ENCODE data around the gene PSD4. TPM values are rescaled to one million over a fixed set of nuclear protein-coding genes. Genes with fewer than 3 reads are reported as not detected.
A peak's percentile ranks its signal among the peaks of the same experiment; 100 is the strongest.

Gene PSD4
- total RNA-seq, 1 experiment from 2014 or later: 0.60 TPM

DNA sequence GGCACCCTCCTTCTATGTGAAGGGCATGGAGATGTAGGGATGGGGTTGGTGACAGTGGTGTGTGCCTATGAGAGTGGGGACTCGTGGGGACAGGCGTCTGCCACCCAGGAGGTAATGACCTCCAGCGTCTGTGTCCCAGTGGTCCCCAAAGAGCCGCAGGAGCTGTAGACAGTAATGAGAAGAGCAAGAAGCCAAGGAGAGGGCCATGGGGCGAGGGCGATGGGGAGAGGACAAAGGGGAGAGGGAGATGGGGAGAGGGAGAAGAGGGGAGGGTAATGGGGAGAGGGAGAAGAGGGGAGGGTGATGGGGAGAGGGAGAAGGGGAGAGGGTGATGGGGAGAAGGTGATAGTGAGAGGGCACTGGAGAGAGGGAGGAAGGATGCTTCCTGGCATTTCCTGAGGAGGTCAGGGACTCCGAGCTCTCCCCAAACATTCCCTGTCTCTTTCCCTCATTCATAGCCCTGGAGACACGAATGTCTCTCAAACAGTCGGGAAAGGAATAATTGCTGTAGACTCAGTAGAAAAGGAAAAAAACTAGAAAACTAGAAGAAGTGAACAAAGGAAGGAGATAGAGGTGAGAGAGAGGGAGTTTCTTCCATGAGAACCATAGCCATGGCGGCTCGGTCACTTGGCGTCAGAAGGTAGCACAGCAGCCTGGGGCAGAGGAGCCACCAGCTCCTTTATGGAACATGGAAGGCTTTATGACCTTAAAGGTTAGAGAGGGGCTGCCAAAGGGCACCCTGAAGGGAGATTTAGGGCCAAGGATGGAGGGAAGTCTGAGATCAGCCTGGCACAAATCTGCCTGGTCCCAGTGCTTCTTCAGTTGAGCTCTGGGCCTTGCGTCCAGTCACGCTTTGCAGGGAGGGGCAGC, 39.5 kb downstream of the PSD4 start:
- Histone ChIP-seq H3K27ac (ENCODE audit: low read depth, low read length, poor library complexity, severe bottlenecking) (peak overlapping the region; percentile 45), H3K36me3 (ENCODE audit: insufficient read depth, low read length, poor library complexity, severe bottlenecking) (no peaks in the 10 kb centered on the region), H3K4me3 (ENCODE audit: low read depth, low read length, poor library complexity, severe bottlenecking) (no peak overlapping the region), H3K27me3 (replicated peaks; ENCODE audit: insufficient read depth, low read depth, low read length, poor library complexity) (no peaks in the 10 kb centered on the region), H3K9me3 (ENCODE audit: low read depth, low read length, poor library complexity, severe bottlenecking) (no peaks in the 10 kb centered on the region), H3K4me1 (ENCODE audit: insufficient read depth, low read length, poor library complexity, severe bottlenecking) (peaks cover 49% of the 10 kb centered on the region)
- intact Hi-C loops (cut with micrococcal nuclease; ENCODE audit: unreplicated experiment): no loop called here
- POLR2A ChIA-PET (ENCODE audit: low non-redundant PET): no interaction called here
- CTCF ChIA-PET: no interaction called here
- DNase-seq (ENCODE audit: low spot score): no peak
- no TSS peak for BruUV-seq (replicated peaks)
- TF ChIP-seq EZH2 (IDR thresholded peaks at IDR 0.05; ENCODE audit: borderline replicate concordance, low read depth, low read length, poor library complexity, severe bottlenecking): no peak
- no peak for TF ChIP-seq CTCF (conservative IDR thresholded peaks at IDR 0.05; ENCODE audit: low read depth, low read length)

- no TSS peak for BruUV-seq (replicated peaks)
- intact Hi-C loops (cut with micrococcal nuclease; ENCODE audit: unreplicated experiment): no loop called here
- POLR2A ChIA-PET (ENCODE audit: low non-redundant PET): no interaction called here
Measured at GRCh38 chr2:113214141-113214540, 40.4 kb downstream of the PSD4 start.

DNA sequence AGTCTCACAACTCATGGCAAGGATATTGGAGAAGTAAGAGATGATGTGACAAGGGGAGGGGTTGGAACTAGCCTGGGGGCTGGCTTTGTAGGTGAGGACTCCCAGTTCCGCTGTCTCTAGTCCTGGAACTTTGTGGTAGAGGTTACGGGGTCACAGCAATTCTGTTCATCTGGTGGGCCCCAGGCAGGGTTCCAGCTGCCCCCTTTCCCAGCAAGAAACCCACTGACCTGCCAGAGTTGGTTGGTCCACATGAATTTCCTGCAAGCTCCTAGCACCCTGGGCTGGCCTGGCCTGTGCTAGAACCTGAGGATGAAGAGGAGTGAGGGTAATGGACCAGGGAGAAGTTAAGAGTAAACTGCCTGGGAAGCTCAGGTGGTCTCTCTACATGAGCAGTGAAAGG, 41.3 kb downstream of the PSD4 start:
- no peak overlapping the region for H3K4me3 ChIP-seq (ENCODE audit: low read depth, low read length, poor library complexity, severe bottlenecking)
- no peaks in the 10 kb centered on the region for H3K9me3 ChIP-seq (ENCODE audit: low read depth, low read length, poor library complexity, severe bottlenecking)
- DNase-seq (ENCODE audit: low spot score): no peak
- no peak overlapping the region for H3K27ac ChIP-seq (ENCODE audit: low read depth, low read length, poor library complexity, severe bottlenecking)
- peaks cover 46% of the 10 kb centered on the region for H3K4me1 ChIP-seq (ENCODE audit: insufficient read depth, low read length, poor library complexity, severe bottlenecking)
- intact Hi-C loops (cut with micrococcal nuclease; ENCODE audit: unreplicated experiment): no loop called here
- BruUV-seq (replicated peaks): no TSS peak
- no peaks in the 10 kb centered on the region for H3K36me3 ChIP-seq (ENCODE audit: insufficient read depth, low read length, poor library complexity, severe bottlenecking)
- ChIA-PET POLR2A (ENCODE audit: low non-redundant PET) (no interaction called here), CTCF (no interaction called here)
- H3K27me3 ChIP-seq (replicated peaks; ENCODE audit: insufficient read depth, low read depth, low read length, poor library complexity): no peaks in the 10 kb centered on the region
- no peak for TF ChIP-seq CTCF (conservative IDR thresholded peaks at IDR 0.05; ENCODE audit: low read depth, low read length)
- TF ChIP-seq EZH2 (IDR thresholded peaks at IDR 0.05; ENCODE audit: borderline replicate concordance, low read depth, low read length, poor library complexity, severe bottlenecking): no peak

More at GRCh38 chr2:113214141-113214540, 40.4 kb downstream of the PSD4 start:
- TF ChIP-seq EZH2 (IDR thresholded peaks at IDR 0.05; ENCODE audit: borderline replicate concordance, low read depth, low read length, poor library complexity, severe bottlenecking) (no peak), CTCF (conservative IDR thresholded peaks at IDR 0.05; ENCODE audit: low read depth, low read length) (no peak)
- H3K27ac ChIP-seq (ENCODE audit: low read depth, low read length, poor library complexity, severe bottlenecking): no peak overlapping the region
- CTCF ChIA-PET: no interaction called here
- no peak overlapping the region for H3K4me3 ChIP-seq (ENCODE audit: low read depth, low read length, poor library complexity, severe bottlenecking)
- no peaks in the 10 kb centered on the region for H3K9me3 ChIP-seq (ENCODE audit: low read depth, low read length, poor library complexity, severe bottlenecking)
- DNase-seq (ENCODE audit: low spot score): no peak
- H3K4me1 ChIP-seq (ENCODE audit: insufficient read depth, low read length, poor library complexity, severe bottlenecking): peaks cover 45% of the 10 kb centered on the region
- H3K36me3 ChIP-seq (ENCODE audit: insufficient read depth, low read length, poor library complexity, severe bottlenecking): no peaks in the 10 kb centered on the region
- no peaks in the 10 kb centered on the region for H3K27me3 ChIP-seq (replicated peaks; ENCODE audit: insufficient read depth, low read depth, low read length, poor library complexity)
